SJSA1 (cell line): ENCODE data around the gene CARNS1. TPM values are rescaled to one million over a fixed set of nuclear protein-coding genes. Genes with fewer than 3 reads are reported as not detected.

Experiments used
- DNase-seq, 2 experiments: peaks; one replicate each; pipeline ENCODE4 v3.0.0-alpha.2; 2015 to 2020; ENCODE audit warnings: low spot score in 2 of 2, low read depth in 1 of 2
- H3K27ac ChIP-seq: fragments of 250-450 bp; sonication (Bioruptor Pico); 2 replicates; pipeline ENCODE4 v1.5.1; 2020; ENCODE audit warnings: mild to moderate bottlenecking, moderate library complexity
- H3K27me3 ChIP-seq: fragments of 250-450 bp; sonication (Bioruptor Pico); replicated peaks from 2 replicates; pipeline ENCODE4 v1.5.1; 2020; ENCODE audit warnings: mild to moderate bottlenecking, moderate library complexity
- H3K36me3 ChIP-seq: fragments of 250-450 bp; sonication (Bioruptor Pico); 2 replicates; pipeline ENCODE4 v1.5.1; 2020; ENCODE audit warnings: mild to moderate bottlenecking
- H3K4me1 ChIP-seq: fragments of 250-450 bp; sonication (Bioruptor Pico); replicated peaks from 2 replicates; pipeline ENCODE4 v1.6.1; 2021; ENCODE audit warnings: mild to moderate bottlenecking
- H3K4me3 ChIP-seq: fragments of 250-450 bp; sonication (Bioruptor Pico); 2 replicates; pipeline ENCODE4 v1.5.1; 2020; ENCODE audit warnings: mild to moderate bottlenecking
- H3K9me3 ChIP-seq: fragments of 250-450 bp; sonication (Bioruptor Pico); replicated peaks from 2 replicates; pipeline ENCODE4 v1.5.1; 2020; ENCODE audit warnings: mild to moderate bottlenecking
- total RNA-seq: library from RNA; depleted of rRNA; stranded (reverse); fragments of >200 nt; shearing (Covaris generic); gene quantifications from 2 replicates; pipeline ENCODE4 v1.2.3, GENCODE V29; 2014

CARNS1 gene
- total RNA-seq, 1 experiment from 2014 or later, result not detected

DNA sequence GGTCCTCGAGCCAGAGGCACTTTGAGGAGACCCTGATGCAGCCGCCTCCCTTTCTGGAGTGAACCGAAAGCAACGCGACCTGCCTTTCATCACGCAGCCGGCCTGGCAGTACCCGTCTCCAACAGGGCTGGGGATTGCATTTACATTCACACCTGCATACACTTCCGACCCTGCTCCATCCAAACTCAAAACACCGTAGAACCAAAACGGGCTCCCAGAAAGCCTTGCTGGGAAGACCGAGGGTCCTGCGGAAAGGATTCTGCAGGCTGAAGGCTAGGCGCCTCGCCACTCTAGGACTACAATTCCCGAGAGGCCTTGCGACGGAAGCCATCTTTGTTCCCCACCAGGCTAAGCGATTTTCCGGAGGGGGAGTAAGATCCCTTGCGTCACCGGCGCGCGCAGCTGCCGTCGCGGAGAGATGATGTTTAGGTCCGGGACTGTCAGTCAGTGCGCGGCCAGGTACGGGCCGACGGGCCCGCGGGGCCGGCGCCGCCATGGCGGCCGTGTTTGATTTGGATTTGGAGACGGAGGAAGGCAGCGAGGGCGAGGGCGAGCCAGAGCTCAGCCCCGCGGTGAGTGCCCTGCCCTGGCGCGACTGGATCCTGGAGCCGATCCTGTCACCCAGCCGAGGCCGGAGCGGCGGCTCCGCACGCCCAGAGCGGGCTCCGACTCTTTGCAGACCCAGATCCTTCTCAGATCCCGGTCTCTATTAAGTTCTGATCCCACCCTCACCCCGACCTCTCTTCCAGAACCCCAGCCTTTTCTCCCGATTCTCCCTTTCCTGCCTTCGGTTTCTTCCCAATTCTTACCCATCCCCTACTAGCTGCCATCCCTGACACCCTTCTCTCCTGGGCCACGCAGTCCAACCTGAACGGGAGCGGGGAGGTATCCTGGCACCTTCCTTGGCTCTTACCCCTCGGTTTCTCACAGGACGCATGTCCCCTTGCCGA, 12.8 kb downstream of the CARNS1 start, which contains the start of gene RPS6KB2:
RPS6KB2 (plus strand) TSS at position 443 of the 950 bp plus-strand sequence; CDS start at position 495, 52 bp downstream.
- peaks cover 13% of the 10 kb centered on the region for H3K4me1 ChIP-seq
- H3K27me3 ChIP-seq, result no peaks in the 10 kb centered on the region
- peak; percentile 100 for DNase-seq
- H3K9me3 ChIP-seq, result no peaks in the 10 kb centered on the region
- H3K27ac ChIP-seq, result peak within 1 kb of the TSS; percentile 50
- H3K4me3 ChIP-seq, result peak within 1 kb of the TSS; percentile 81
- H3K36me3 ChIP-seq, result peaks cover 46% of the 10 kb centered on the region

DNA sequence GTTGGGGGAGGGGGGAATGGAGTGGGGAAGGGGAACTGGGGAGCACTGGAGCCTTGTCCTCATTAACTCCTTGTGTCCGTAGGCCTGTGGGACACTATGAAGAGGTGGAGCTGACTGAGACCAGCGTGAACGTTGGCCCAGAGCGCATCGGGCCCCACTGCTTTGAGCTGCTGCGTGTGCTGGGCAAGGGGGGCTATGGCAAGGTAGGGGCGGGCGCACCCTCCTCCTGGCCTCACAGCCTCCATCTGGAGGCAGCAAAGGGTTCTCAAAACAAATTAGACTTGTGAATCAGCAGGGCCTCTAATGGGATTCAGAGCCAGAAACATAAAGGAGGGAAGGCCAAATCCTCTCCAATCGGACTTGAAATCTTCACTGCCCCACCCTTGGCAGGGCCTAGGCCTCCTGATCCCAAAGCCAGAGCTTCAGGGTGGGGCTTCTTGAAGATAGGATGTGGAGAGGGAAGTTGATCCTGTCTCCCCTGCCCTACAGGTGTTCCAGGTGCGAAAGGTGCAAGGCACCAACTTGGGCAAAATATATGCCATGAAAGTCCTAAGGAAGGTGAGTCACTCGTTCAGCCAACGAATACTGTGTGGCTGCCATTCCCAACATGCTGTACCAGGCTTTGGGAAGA, 13.7 kb downstream of the CARNS1 start:
- DNase-seq, result no peak
- Histone ChIP-seq H3K4me1 (peaks cover 13% of the 10 kb centered on the region), H3K27ac (no peak overlapping the region; the same call in 1 of the 2 replicates), H3K9me3 (no peaks in the 10 kb centered on the region), H3K27me3 (no peaks in the 10 kb centered on the region), H3K4me3 (peak overlapping the region; percentile 81), H3K36me3 (peaks cover 55% of the 10 kb centered on the region)

DNA sequence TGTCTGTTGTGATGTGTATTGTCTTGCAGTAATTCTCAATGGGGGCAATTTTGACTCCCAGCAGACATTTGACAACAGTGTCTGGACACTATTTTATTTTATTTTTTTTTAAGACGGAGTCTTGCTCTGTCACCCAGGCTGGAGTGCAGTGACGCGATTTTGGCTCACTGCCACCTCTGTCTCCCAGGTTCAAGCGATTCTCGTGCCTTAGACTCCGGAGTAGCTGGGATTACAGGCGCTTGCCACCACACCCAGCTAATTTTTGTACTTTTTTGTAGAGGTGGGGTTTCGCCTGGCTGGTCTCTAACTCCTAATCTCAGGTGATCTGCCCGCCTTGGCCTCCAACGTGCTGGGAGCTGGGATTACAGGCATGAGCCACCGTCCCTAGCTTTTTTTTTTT, 14.2 kb downstream of the CARNS1 start:
- no peak overlapping the region for H3K4me3 ChIP-seq

GRCh38 chr11:67431346-67432249, 16.1 kb downstream of the CARNS1 start:
- Histone ChIP-seq H3K27me3 (no peaks in the 10 kb centered on the region), H3K9me3 (no peaks in the 10 kb centered on the region), H3K36me3 (peaks cover 79% of the 10 kb centered on the region), H3K4me1 (peaks cover 13% of the 10 kb centered on the region), H3K27ac (no peak overlapping the region), H3K4me3 (no peak overlapping the region)
- DNase-seq, result no peak

More for the DNA sequence above, 14.2 kb downstream of the CARNS1 start:
- Histone ChIP-seq H3K4me1 (peaks cover 13% of the 10 kb centered on the region), H3K36me3 (peaks cover 60% of the 10 kb centered on the region), H3K9me3 (no peaks in the 10 kb centered on the region), H3K27me3 (no peaks in the 10 kb centered on the region), H3K27ac (no peak overlapping the region)
- no peak for DNase-seq

DNA sequence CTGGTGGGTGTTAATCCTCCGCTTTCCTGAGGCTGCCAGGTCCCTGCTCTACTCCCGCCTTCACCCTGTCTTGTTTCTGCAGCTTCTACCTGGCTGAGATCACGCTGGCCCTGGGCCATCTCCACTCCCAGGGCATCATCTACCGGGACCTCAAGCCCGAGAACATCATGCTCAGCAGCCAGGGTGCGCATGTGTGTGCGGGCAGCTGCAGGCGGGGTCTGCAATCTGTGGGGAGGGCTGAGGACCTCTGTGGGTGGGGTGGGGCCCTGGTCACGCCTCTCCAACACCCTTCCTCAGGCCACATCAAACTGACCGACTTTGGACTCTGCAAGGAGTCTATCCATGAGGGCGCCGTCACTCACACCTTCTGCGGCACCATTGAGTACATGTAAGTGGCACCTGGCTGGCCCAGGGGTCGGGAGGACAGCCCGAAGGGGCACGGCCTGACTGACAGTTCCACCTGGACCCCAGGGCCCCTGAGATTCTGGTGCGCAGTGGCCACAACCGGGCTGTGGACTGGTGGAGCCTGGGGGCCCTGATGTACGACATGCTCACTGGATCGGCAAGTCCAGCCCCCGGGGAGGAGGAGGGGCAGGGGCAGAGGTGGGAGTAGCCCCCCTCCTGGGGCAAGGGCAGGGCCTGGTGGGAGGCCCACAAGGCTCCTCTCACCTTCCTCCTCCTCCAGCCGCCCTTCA, 17.3 kb downstream of the CARNS1 start:
- H3K9me3 ChIP-seq, result no peaks in the 10 kb centered on the region
- H3K27ac ChIP-seq, result no peak overlapping the region
- H3K4me3 ChIP-seq, result no peak overlapping the region
- H3K4me1 ChIP-seq, result peaks cover 6% of the 10 kb centered on the region
- DNase-seq, result no peak
- H3K27me3 ChIP-seq, result no peaks in the 10 kb centered on the region
- peaks cover 87% of the 10 kb centered on the region for H3K36me3 ChIP-seq

GRCh38 chr11:67433536-67434394, 18.3 kb downstream of the CARNS1 start:
- H3K36me3 ChIP-seq, result peaks cover 94% of the 10 kb centered on the region
- H3K4me1 ChIP-seq, result peaks cover 6% of the 10 kb centered on the region
- no peak for DNase-seq
- H3K27me3 ChIP-seq, result no peaks in the 10 kb centered on the region
- H3K4me3 ChIP-seq, result no peak overlapping the region
- no peaks in the 10 kb centered on the region for H3K9me3 ChIP-seq
- no peak overlapping the region for H3K27ac ChIP-seq

GRCh38 chr11:67434395-67434881, 19.0 kb downstream of the CARNS1 start:
- Histone ChIP-seq H3K36me3 (peaks cover 96% of the 10 kb centered on the region), H3K27me3 (no peaks in the 10 kb centered on the region), H3K4me1 (peaks cover under 1% of the 10 kb centered on the region), H3K4me3 (no peak overlapping the region), H3K9me3 (no peaks in the 10 kb centered on the region), H3K27ac (no peak overlapping the region)
- no peak for DNase-seq

GRCh38 chr11:67435031-67435726, 19.7 kb downstream of the CARNS1 start:
- H3K27me3 ChIP-seq, result no peaks in the 10 kb centered on the region
- no peak overlapping the region for H3K4me3 ChIP-seq
- peaks cover 96% of the 10 kb centered on the region for H3K36me3 ChIP-seq
- no peaks in the 10 kb centered on the region for H3K9me3 ChIP-seq
- H3K27ac ChIP-seq, result no peak overlapping the region
- H3K4me1 ChIP-seq, result no peaks in the 10 kb centered on the region
- no peak for DNase-seq

DNA sequence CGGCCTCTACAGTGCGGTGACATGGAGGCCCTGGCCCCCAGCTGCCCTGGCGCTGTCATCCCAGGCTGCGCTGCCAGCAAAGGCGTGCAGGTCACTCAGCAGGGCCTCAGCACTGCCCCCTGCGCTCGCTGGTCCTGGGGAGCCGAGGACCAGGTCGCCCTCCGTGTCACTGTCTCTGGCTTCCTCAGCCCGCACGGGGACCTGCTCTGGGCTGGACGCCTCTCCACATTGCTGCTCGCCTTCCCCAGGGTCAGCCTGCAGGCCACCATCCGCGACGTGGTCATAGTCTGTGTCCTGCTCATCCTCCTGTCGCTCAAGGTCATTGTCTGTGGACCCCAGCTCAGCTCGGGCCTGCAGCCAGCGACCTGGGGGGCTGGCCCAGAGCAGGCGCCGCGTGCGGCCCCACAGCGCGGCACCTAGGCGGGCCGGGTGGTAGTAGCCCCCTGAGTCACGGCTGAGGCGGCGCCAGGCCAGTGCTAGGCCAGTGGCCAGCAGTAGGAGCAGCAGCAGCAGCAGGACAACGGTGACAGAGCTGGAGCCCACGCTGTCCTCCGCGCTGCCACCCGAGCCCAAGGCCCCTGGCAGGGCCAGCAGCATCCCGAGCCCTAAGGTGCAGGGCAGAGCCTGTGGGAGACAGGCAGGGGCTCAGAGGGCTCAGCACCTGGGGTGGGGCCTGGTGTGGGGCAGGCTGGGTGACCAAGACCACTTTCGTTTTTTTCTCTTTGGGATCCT, 20.4 kb downstream of the CARNS1 start:
- Histone ChIP-seq H3K36me3 (peaks cover 96% of the 10 kb centered on the region), H3K27me3 (no peaks in the 10 kb centered on the region), H3K27ac (no peak overlapping the region), H3K4me1 (no peaks in the 10 kb centered on the region), H3K9me3 (no peaks in the 10 kb centered on the region), H3K4me3 (no peak overlapping the region)
- DNase-seq, result no peak

GRCh38 chr11:67436459-67437081, 21.1 kb downstream of the CARNS1 start:
- no peaks in the 10 kb centered on the region for H3K27me3 ChIP-seq
- no peaks in the 10 kb centered on the region for H3K9me3 ChIP-seq
- DNase-seq, result no peak
- no peak overlapping the region for H3K4me3 ChIP-seq
- peaks cover 96% of the 10 kb centered on the region for H3K36me3 ChIP-seq
- H3K4me1 ChIP-seq, result no peaks in the 10 kb centered on the region
- no peak overlapping the region for H3K27ac ChIP-seq
